Measurements from ENCODE around the gene PARD3.
"Not testable (repeated sequence)": the region's sequence is repeated elsewhere in the genome, so short reads cannot be mapped to it uniquely, and the experiment has no call there.

The PARD3 gene

DNA sequence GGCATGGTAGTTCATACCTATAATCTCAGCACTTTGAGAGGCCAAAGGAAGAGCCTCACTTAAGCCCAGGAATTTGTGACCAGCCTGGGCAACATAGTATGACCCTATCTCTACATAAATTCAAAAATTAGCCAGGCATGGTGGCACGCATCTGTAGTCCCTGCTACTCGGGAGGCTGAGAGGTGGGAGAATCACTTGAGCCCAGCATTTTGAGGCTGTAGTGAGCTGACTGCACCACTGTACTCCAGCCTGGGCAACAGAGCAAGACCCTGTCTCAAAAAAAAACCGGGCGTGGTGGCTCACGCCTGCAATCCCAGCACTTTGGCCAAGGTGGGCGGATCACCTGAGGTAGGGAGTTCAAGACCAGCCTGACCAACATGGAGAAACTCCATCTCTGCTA is 19.8 kb downstream of the PARD3 start:
- no peak for DNase-seq

DNA sequence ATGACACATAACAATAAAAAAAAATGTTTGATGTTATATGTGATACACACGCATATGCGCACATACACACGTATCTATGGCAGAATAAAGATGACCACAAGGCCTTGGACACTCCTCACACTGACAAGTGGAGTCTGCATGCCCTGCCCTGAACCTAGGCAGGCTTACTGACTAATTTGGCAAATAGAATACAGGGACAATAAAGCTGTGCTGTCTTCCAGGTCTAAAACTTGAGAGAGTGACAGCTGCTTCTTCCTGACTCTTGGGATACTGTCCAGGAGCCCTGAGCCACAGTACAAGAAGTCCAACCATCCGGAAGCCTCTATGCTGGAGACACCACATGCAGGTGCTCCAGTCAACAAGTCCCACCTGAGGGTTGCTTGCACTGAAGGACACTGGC is 20.3 kb downstream of the PARD3 start:
- DNase-seq, result no peak

GRCh38 chr10:34793581-34793980 is 21.5 kb downstream of the PARD3 start:
- DNase-seq, result not testable (repeated sequence)

- no peak for DNase-seq
Observed at GRCh38 chr10:34792881-34793280, 22.2 kb downstream of the PARD3 start.

DNA sequence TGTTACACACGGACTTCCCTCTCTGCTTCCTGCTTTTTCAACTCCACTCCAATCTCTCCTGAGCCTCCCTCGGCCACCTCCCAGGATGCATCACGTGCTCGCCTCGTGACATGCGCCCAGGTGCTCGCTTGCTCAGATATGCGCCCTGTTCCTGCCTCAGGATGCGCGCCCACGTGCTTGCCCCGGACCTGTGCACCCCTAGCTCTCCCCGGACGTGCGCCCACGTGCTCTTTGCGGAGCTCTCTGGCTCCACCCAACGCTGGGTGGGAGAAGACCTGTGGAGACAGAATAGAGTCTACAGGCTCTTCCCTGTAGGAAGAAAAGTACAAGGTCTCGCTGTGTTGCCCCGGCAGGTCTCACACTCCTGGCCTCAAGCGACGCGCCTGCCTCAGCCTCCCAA is 23.1 kb downstream of the PARD3 start:
- no peak for DNase-seq

DNA sequence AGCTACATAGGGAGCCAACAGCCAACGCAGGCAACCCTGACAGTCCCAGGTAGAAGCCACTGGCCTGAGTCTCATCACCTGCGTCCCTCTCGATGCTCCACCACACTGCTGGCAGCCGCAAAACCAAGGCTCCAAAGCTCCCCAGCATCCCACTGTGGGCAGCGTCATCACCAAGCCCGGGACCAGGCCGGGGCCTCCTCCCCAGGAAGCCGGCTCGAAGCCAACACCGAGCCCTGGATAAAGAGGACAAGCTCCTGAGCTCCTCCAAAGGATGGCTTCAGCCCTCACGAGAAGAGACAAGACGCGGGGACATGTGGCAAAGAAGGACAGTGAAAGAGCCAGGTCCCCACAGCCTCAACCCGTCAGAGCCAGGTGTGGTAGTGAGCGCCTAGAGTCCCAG is 23.9 kb downstream of the PARD3 start:
- DNase-seq, result no peak

- DNase-seq, result peak; percentile 85
Observed at GRCh38 chr10:34789966-34790506, 25.1 kb downstream of the PARD3 start.

DNA sequence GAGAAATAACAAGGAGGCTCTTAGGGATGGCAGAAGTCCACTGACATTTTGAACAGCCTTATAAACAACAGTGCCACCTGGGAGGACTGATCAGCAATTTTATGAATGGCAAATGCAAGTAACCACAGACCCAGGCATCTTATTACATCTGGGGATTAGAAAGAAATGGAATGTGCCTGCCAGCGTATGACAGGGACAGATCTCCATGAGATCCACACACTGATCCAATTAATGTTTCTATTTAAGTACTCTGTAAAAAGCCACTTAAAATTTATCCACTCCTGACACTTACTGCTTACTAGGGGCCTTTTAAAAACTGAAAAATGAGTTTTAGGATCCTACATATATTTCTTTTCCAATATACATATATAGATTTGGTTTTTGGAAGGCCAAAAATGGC is 28.6 kb downstream of the PARD3 start:
- no peak for DNase-seq

DNA sequence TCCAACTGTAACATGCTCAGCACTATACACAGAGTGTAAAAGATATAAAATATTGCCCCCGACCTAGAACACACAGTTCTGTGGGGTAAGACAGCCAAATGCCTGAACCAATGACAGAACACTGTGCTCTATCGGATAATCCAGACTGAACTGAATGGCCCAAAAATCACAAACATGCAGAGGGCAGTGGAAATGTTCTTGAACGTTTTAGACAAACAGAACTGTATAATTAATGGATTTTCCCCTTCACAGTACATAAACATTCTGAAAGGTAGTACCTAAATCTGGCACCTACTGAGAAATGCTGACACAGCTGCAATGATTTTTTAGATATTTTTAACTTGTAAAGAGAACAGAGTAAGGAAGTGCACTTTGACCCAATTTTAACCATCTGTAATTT is 33.4 kb downstream of the PARD3 start:
- no peak for DNase-seq

DNA sequence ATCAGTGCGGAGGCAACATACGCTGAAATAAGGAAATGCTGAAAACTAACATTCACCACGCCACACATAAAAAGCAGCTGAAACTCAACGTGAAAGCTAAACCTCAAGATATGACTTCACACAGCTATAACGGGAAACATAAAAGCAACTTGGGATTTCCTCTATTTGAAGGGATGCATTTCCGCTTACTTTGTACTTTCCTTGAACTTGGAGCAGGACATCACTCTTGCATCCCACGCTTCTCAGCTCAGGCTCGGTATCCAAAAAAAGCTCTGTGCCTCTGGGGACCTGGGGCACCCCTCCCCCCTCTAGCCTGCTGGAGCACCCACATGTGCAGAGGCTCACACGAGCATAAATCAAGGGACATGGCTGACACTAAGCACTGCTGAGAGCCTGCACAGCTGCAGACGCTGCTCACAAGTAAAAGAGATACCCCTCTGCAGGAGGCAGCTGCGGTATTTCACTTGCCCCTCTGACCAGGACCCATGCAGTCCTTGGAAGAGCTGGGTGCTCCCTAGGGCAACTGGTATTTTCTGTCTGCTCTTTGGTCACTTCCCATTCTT is 34.2 kb downstream of the PARD3 start:
- no peak for DNase-seq

- DNase-seq, result no peak
Observed at GRCh38 chr10:34778237-34778636, 36.9 kb downstream of the PARD3 start.

GRCh38 chr10:34776090-34776690 is 38.9 kb downstream of the PARD3 start:
- DNase-seq, result no peak

GRCh38 chr10:34775044-34775637 is 40.0 kb downstream of the PARD3 start:
- no peak for DNase-seq

DNA sequence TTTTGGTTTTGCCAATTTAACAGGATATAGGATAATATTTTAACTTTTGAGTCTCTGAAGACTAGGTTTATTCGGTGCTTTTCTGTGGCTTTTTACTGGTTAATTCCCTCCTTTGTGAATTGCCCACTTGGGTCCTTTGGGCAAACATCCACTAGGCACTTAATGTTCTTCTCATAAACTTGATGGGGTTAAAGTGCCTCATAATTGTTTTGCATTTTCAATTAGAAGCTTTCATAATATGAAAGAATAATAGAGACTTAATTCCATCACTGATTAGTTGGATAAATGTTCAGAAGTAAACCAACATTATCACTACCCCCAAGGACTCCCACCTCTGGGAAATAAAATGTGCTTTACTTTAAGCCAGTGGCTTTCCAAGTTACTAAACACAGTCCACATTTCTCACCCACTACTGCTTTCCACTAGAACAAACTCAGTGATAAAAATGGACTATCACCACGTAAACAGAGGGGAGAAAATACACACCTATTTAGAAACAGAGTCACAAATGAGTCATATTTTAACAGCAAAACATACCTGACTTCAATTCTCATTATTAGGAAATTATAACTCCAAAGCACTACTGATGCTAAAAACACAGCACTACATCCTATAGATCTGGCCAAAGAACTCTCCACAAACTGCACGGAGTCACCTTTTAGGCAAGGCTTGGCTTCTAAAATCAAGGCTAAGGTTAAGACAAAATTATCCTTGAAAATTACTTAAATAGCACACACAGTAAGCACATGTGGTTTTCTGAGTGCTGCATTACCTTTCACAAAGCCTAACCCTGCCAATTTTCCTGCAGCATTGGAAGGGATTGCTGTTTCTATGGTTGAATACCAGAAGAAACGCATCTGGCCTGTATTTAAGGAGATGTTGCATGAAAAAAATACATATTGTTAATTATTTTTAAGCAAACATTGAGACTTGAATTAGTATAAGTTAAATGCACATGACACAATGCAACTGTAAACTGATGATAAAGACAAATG is 41.2 kb downstream of the PARD3 start:
- DNase-seq, result peak; percentile 32

- no peak for DNase-seq
Observed at GRCh38 chr10:34771525-34771924, 43.6 kb downstream of the PARD3 start.

- DNase-seq, result no peak
Observed at GRCh38 chr10:34771106-34771505, 44.0 kb downstream of the PARD3 start.

DNA sequence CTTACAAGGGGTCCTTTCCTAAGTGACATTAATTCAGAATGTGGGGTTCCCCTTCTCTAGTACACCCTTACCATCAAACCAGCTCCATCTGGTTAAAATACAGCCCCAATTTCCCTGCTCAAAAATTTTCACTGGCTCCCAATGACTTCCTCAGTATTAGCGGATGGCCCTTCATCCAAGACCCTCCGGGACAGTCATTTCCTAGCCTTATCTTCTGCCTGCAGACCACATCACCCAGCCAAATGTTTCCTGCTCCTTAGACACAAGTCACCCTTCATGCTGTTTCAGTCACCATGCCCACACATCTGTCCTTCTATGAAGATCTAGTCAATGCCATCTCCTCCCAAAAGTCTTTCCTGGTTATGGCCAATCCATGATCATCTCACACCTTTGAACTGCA is 45.2 kb downstream of the PARD3 start:
- no peak for DNase-seq

DNA sequence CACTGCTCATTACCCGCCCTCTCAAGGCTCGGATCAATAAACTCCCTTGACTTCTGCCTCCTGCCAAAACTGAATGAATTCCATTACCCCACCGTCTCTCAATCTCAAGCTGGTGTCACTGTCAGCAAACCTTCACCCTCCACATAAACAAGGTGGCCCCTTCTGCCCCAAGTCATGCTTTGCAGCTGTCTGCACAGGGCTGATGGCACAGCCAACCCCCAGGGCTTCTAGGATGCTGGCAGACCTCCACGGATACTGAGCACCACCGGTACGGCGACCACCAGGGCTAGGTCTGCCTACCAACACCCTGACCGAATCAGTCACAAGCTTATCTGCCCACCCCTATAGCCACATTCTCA is 46.1 kb downstream of the PARD3 start:
- no peak for DNase-seq

- no peak for DNase-seq
Observed at GRCh38 chr10:34768261-34768971, 46.7 kb downstream of the PARD3 start.

GRCh38 chr10:34766811-34767494 is 48.1 kb downstream of the PARD3 start:
- DNase-seq, result no peak

GRCh38 chr10:34766266-34766600 is 48.9 kb downstream of the PARD3 start:
- DNase-seq, result peak; percentile 50

DNA sequence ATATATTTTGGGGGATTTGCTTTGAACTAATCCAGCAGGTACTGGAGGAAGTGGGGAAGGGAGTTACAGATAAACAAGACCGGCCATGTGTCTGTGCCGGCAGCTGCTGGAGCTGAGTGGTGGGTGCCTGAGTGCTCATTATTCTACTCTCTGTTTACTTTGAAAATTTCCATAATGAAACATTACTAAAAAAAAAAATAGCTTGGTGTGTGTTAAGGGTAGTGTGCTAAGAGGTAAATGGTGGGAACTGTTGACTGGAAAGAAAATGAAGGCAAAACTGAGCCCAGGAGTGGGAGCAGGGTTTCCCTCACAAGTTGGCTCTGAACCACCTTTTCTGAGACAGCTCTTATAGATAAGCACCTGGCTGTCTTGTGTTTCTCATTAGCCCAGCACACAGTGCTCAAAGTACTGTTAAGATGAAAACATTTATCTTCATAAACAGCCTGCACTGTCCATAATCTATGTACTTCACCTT is 50.6 kb downstream of the PARD3 start:
- peak; percentile 61 for DNase-seq

Measured in NCI-H1436 (cell line).